ENCODE results near the gene SMAGP. TPM values are rescaled to one million over a fixed set of nuclear protein-coding genes. Genes with fewer than 3 reads are reported as not detected.
A peak's percentile ranks its signal among the peaks of the same experiment; 100 is the strongest.

The SMAGP gene
- total RNA-seq, 2 donors from 2014 or later = 2.3 to 3.8 TPM

GRCh38 chr12:51242120-51242519 lies 28.1 kb downstream of the SMAGP start:
- TF ChIP-seq, protein P1, sequence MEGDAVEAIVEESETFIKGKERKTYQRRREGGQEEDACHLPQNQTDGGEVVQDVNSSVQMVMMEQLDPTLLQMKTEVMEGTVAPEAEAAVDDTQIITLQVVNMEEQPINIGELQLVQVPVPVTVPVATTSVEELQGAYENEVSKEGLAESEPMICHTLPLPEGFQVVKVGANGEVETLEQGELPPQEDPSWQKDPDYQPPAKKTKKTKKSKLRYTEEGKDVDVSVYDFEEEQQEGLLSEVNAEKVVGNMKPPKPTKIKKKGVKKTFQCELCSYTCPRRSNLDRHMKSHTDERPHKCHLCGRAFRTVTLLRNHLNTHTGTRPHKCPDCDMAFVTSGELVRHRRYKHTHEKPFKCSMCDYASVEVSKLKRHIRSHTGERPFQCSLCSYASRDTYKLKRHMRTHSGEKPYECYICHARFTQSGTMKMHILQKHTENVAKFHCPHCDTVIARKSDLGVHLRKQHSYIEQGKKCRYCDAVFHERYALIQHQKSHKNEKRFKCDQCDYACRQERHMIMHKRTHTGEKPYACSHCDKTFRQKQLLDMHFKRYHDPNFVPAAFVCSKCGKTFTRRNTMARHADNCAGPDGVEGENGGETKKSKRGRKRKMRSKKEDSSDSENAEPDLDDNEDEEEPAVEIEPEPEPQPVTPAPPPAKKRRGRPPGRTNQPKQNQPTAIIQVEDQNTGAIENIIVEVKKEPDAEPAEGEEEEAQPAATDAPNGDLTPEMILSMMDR (IDR thresholded peaks at IDR 0.05) = no peak
- H3K4me1 ChIP-seq = peaks cover 0 to 52% of the 10 kb centered on the region in 2 donors
- peaks cover 51% of the 10 kb centered on the region for H3K36me3 ChIP-seq
- H3K4me3 ChIP-seq = no peak overlapping the region
- no peaks in the 10 kb centered on the region for H3K27me3 ChIP-seq
- H3K27ac ChIP-seq = no peak overlapping the region
- no peaks in the 10 kb centered on the region for H3K9me3 ChIP-seq
- no peak for DNase-seq (ENCODE audit: low spot score)

- Histone ChIP-seq H3K9me3 (no peaks in the 10 kb centered on the region), H3K4me3 (no peak overlapping the region), H3K27me3 (no peaks in the 10 kb centered on the region), H3K36me3 (peaks cover 48% of the 10 kb centered on the region), H3K27ac (peak overlapping the region in 1 of 2 donors; percentile 16), H3K4me1 (peaks cover 0 to 40% of the 10 kb centered on the region in 2 donors)
- TF ChIP-seq, protein P1 (IDR thresholded peaks at IDR 0.05) = no peak
- no peak for DNase-seq (ENCODE audit: low spot score)
Measured at GRCh38 chr12:51240971-51241370, 29.2 kb downstream of the SMAGP start.

- peak; percentile 96 for DNase-seq (ENCODE audit: low spot score)
- Histone ChIP-seq H3K36me3 (peaks cover 36% of the 10 kb centered on the region), H3K27me3 (no peaks in the 10 kb centered on the region), H3K9me3 (no peaks in the 10 kb centered on the region), H3K27ac (peak within 1 kb of the TSS; percentile 100), H3K4me3 (peak within 1 kb of the TSS; percentile 96 to 100), H3K4me1 (peaks cover 0 to 36% of the 10 kb centered on the region in 2 donors)
- TF ChIP-seq, protein P1 (IDR thresholded peaks at IDR 0.05) = peak in 1 of 2 donors; percentile 27
Measured at GRCh38 chr12:51238510-51239334, 31.5 kb downstream of the SMAGP start, which contains the start of gene DAZAP2. Gene DAZAP2 (plus strand): TSS chr12:51238826. CDS start chr12:51238908, 82 bp downstream.

DNA sequence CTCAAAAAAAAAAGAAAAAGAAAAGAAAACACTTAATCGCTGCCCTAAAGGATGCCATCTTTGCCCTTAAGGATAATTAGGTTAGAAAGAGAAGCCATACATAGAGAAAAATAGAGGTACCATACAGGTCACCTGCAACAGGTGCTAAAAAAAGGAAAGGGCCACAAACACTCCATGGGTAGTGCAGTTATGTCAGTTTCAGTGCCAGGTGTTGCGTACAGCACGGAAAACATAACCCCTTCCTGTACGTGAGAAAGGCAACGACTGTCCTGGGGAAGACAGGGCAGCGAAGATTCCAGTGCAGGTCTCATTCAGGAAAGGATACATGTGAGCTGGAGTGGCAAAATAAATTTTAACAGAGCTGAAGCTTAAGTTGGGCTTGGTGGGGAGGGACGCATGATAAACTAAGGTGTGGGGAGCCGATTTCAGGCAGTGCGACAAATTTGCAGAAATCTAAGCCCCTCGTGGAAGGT lies 32.1 kb downstream of the SMAGP start:
- TF ChIP-seq, protein P1 (IDR thresholded peaks at IDR 0.05) = no peak
- Histone ChIP-seq H3K36me3 (peaks cover 29% of the 10 kb centered on the region), H3K27me3 (no peaks in the 10 kb centered on the region), H3K27ac (peak overlapping the region; percentile 100), H3K4me3 (peak overlapping the region; percentile 96 to 100), H3K9me3 (no peaks in the 10 kb centered on the region), H3K4me1 (peaks cover 0 to 35% of the 10 kb centered on the region in 2 donors)
- no peak for DNase-seq (ENCODE audit: low spot score)

GRCh38 chr12:51234530-51234929 lies 35.7 kb downstream of the SMAGP start:
- Histone ChIP-seq H3K4me3 (no peak overlapping the region), H3K4me1 (peaks cover 0 to 7% of the 10 kb centered on the region in 2 donors), H3K9me3 (no peaks in the 10 kb centered on the region), H3K36me3 (no peaks in the 10 kb centered on the region), H3K27me3 (no peaks in the 10 kb centered on the region), H3K27ac (no peak overlapping the region)
- TF ChIP-seq, protein P1 (IDR thresholded peaks at IDR 0.05) = no peak
- no peak for DNase-seq (ENCODE audit: low spot score)
